Measurements from ENCODE around the gene SNAPC1. TPM values are rescaled to one million over a fixed set of nuclear protein-coding genes. Genes with fewer than 3 reads are reported as not detected.

SNAPC1 gene, protein sequence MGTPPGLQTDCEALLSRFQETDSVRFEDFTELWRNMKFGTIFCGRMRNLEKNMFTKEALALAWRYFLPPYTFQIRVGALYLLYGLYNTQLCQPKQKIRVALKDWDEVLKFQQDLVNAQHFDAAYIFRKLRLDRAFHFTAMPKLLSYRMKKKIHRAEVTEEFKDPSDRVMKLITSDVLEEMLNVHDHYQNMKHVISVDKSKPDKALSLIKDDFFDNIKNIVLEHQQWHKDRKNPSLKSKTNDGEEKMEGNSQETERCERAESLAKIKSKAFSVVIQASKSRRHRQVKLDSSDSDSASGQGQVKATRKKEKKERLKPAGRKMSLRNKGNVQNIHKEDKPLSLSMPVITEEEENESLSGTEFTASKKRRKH
- total RNA-seq (19.8 and 29.6 TPM in 2 replicates), polyA plus RNA-seq (16.9 and 23.4 TPM in 2 replicates), polyA minus RNA-seq (ENCODE audit: low replicate concordance) (0.86 TPM in 1 of 2 replicates, not detected in the other)
- polyA plus RNA-seq (2012), result 10.1 and 13.8 TPM in 2 replicates

DNA sequence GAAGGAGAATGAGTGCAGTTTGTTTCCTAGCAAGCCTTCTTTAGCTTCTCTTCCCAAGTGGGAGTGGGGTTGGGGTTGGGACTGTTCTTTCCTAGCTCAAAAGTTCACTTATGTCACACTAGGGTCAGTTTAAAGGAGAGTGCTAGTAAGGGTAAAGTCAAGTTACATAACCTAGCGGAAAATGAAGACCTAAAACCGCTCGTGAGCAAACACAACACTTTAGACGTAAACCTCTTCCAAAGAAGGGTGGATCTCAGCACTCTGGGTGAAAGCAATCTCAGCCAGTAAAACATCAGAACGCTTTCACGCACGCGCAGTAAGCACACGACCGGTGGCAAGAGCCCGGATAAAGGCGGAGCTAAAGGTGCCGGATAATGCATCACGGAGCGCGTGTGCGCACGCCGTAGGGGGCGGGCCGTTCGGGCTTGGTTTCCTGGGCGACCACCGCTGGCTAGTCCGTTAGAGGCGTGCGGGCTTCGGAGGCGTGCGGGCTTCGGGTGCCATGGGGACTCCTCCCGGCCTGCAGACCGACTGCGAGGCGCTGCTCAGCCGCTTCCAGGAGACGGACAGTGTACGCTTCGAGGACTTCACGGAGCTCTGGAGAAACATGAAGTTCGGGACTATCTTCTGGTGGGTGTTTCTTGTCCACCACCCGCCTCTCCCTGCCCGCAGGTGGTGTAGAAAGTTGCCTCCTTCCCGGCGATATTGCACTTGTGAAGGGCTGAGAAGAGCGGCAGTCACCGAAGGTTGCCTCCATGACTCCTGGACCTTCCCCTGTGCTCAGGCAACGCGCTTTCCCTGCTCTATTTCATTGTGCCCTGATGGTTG, at the start of gene SNAPC1:
Gene SNAPC1 (plus strand): TSS at position 462 of the 828 bp plus-strand sequence. CDS start 41 bp downstream, at position 503.
- no peaks in the 10 kb centered on the region for H3K9me3 ChIP-seq (ENCODE audit: control insufficient read depth, insufficient read depth, low read depth, low read length)
- no peaks in the 10 kb centered on the region for H3K4me1 ChIP-seq (ENCODE audit: control insufficient read depth, extremely low read depth, insufficient read depth, low read length)
- no peaks in the 10 kb centered on the region for H3K27me3 ChIP-seq (ENCODE audit: control insufficient read depth, insufficient read depth, low read length)
- H3K27ac ChIP-seq (ENCODE audit: insufficient read depth, low read length), result peak within 1 kb of the TSS; percentile 92
- TF ChIP-seq EZH2 (IDR thresholded peaks at IDR 0.05; ENCODE audit: low read length, missing control alignments) (no peak), CTCF (conservative IDR thresholded peaks at IDR 0.05 in 1 of 2, IDR thresholded peaks at IDR 0.05 in 1 of 2; ENCODE audit: low read depth in 1 of 2, low read length in 2 of 2) (no peak)
- peaks cover 2% of the 10 kb centered on the region for H3K36me3 ChIP-seq (ENCODE audit: control insufficient read depth, insufficient read depth, low read length)
- H3K9ac ChIP-seq (ENCODE audit: insufficient read depth, low read length), result peak within 1 kb of the TSS; percentile 72
- peak within 1 kb of the TSS; percentile 88 to 98 (median 92) for H3K4me3 ChIP-seq (replicated peaks in 1 of 4; ENCODE audit: control extremely low read depth in 1 of 4, insufficient read depth in 1 of 4, low read depth in 3 of 4, low read length in 4 of 4)
- H2AFZ ChIP-seq (ENCODE audit: low read length), result peak within 1 kb of the TSS; percentile 78
- peak; percentile 94 to 98 for DNase-seq (ENCODE audit: low read depth in 2 of 2)
- H4K20me1 ChIP-seq (ENCODE audit: control insufficient read depth, extremely low read depth, insufficient read depth, low read length), result no peaks in the 10 kb centered on the region
- H3K4me2 ChIP-seq (ENCODE audit: extremely low read depth, insufficient read depth, low read length), result peak within 1 kb of the TSS; percentile 89
- H3K79me2 ChIP-seq (ENCODE audit: control insufficient read depth, insufficient read depth, low read length), result peaks cover 42% of the 10 kb centered on the region

- Histone ChIP-seq H3K27ac (ENCODE audit: insufficient read depth, low read length) (no peak overlapping the region), H4K20me1 (ENCODE audit: control insufficient read depth, extremely low read depth, insufficient read depth, low read length) (peaks cover 33% of the 10 kb centered on the region), H3K36me3 (ENCODE audit: control insufficient read depth, insufficient read depth, low read length) (no peaks in the 10 kb centered on the region), H3K4me2 (ENCODE audit: extremely low read depth, insufficient read depth, low read length) (no peak overlapping the region), H2AFZ (ENCODE audit: low read length) (no peak overlapping the region), H3K27me3 (ENCODE audit: control insufficient read depth, insufficient read depth, low read length) (no peaks in the 10 kb centered on the region), H3K4me3 (replicated peaks in 1 of 4; ENCODE audit: control extremely low read depth in 1 of 4, insufficient read depth in 1 of 4, low read depth in 3 of 4, low read length in 4 of 4) (no peak overlapping the region), H3K79me2 (ENCODE audit: control insufficient read depth, insufficient read depth, low read length) (peaks cover 99% of the 10 kb centered on the region), H3K9me3 (ENCODE audit: control insufficient read depth, insufficient read depth, low read depth, low read length) (no peaks in the 10 kb centered on the region), H3K9ac (ENCODE audit: insufficient read depth, low read length) (no peak overlapping the region), H3K4me1 (ENCODE audit: control insufficient read depth, extremely low read depth, insufficient read depth, low read length) (peaks cover 2% of the 10 kb centered on the region)
- no peak for DNase-seq (ENCODE audit: low read depth in 2 of 2)
- TF ChIP-seq CTCF (conservative IDR thresholded peaks at IDR 0.05 in 1 of 2, IDR thresholded peaks at IDR 0.05 in 1 of 2; ENCODE audit: low read depth in 1 of 2, low read length in 2 of 2), result no peak
- TF ChIP-seq EZH2 (IDR thresholded peaks at IDR 0.05; ENCODE audit: low read length, missing control alignments), result no peak
Observed at GRCh38 chr14:61713724-61714437, 48.3 kb upstream of the SNAPC1 start.

Measured in fibroblast of lung (primary cell).